Measurements from ENCODE around the gene PTPRB.

DNA sequence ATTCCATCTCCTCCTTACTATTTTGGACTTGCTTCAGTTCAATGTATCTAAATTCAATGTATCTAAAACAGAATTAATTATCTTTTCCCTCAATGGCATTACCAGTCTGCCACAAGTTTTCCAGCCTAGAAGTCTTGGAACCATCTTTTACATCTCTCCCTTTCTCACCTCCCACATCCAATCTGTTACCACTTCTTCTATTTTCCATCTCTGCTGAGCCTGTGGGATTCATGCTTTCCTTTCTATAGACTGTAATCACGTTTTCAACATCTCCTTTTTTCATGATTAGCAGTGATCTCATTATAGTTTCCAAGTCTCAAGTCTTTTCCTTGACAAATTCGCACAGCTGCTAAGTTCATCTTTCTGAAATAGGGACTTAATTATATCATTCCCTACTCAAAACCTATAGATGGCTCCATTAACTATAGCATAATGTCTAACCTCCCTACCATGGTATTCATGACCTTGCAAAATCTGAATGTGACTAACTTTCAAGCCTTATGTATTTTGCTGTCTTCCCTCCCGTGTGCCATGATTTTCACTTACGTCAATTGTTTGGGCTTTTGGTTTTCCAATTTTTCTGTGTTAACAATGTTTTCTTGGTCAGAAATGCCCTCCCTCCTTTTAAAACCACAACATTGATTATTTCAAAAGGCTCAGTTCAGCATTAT is 20.5 kb upstream of the PTPRB start:
- TF ChIP-seq, protein P1, sequence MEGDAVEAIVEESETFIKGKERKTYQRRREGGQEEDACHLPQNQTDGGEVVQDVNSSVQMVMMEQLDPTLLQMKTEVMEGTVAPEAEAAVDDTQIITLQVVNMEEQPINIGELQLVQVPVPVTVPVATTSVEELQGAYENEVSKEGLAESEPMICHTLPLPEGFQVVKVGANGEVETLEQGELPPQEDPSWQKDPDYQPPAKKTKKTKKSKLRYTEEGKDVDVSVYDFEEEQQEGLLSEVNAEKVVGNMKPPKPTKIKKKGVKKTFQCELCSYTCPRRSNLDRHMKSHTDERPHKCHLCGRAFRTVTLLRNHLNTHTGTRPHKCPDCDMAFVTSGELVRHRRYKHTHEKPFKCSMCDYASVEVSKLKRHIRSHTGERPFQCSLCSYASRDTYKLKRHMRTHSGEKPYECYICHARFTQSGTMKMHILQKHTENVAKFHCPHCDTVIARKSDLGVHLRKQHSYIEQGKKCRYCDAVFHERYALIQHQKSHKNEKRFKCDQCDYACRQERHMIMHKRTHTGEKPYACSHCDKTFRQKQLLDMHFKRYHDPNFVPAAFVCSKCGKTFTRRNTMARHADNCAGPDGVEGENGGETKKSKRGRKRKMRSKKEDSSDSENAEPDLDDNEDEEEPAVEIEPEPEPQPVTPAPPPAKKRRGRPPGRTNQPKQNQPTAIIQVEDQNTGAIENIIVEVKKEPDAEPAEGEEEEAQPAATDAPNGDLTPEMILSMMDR (IDR thresholded peaks at IDR 0.05; ENCODE audit: poor library complexity) = no peak
- TF ChIP-seq EZH2phosphoT487 (IDR thresholded peaks at IDR 0.05; ENCODE audit: low read depth, severe bottlenecking, unreplicated experiment) (no peak), EZH2 (IDR thresholded peaks at IDR 0.05; ENCODE audit: borderline replicate concordance) (no peak)

Data from hepatocyte (in vitro differentiated cells).